KG1 (cell line): ENCODE results near the gene CACNG4.
"Not testable (repeated sequence)": the region's sequence is repeated elsewhere in the genome, so short reads cannot be mapped to it uniquely, and the experiment has no call there.

Experiments
- DNase-seq: peaks from one replicate; lab custom pipeline; 2025; lab: John Stamatoyannopoulos, UW

CACNG4 gene

GRCh38 chr17:66964930-66965800 is 658 bp downstream of the CACNG4 start:
- DNase-seq, result no peak

- DNase-seq, result no peak
Observed at GRCh38 chr17:66965801-66966262, 1.3 kb downstream of the CACNG4 start.

GRCh38 chr17:66966298-66966697 is 1.8 kb downstream of the CACNG4 start:
- DNase-seq, result no peak

DNA sequence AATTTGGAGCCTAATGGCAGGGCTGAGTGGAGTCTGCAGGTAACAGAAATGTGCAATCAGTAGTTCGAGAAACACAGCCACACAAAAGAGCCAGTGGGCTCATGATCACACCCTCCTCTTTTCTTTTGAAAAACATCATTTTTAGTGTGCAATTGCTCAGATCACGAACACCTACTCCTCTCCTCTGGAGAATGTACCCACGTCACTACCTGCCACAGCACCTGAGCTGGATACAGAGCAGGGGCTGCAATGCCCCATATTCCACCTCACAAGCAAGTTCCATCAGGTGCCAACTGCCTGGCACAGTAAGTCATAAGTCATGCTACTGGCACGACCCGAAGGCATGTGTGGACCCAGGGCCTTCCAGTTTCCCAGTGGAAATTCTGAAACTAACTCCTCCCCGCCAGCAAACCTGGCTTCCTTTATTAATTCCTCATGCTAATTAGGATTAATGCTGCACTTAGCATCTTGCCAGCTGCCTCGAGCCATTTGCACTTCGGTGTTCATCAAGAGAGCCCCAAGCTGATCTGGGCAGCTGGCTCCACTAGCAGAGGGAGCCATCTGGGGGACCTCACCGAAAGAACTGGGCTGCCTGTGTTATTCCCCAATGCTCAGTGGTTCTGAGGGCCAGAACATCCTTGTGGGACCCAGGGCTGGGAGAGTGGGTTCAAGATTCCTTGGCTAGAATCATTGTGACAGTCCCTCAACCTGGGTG is 2.4 kb downstream of the CACNG4 start:
- DNase-seq, result no peak

DNA sequence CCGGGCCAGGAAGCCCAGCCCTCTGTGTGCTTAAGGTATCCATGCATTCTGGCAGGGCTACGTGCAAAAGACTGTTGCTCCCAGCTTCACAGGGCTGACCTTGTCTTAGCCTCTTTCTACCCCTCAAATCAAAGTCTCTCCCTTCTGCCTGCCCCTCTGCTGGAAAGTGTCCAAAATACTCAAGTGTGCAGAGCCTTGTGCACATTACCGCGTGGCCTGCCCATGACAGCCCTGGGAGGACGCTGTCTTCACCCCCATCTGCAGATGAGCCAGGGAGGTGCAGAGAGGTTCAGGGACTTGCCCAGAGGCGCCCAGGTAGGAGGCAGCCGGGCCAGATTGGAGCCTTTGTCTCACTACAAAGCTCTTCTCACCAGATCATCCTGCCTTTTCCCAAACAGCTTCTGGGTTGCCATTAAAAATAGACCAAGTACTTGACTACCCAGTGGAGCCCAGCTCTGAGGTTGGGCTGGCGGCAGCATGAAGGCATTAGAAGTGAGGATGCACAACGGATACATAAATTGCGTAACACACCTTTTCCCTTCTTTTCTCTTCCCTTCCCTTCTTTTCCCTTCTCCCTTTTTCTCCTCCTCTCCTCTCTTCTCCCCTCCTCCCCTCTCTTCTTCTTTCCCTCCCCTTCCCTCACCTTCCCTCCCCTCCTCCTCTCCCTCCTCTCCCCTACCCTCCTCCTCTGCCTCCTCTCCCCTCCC is 3.5 kb downstream of the CACNG4 start:
- no peak for DNase-seq

- no peak for DNase-seq
Observed at GRCh38 chr17:66968916-66969315, 4.4 kb downstream of the CACNG4 start.

- no peak for DNase-seq
Observed at GRCh38 chr17:66970140-66970539, 5.6 kb downstream of the CACNG4 start.

DNA sequence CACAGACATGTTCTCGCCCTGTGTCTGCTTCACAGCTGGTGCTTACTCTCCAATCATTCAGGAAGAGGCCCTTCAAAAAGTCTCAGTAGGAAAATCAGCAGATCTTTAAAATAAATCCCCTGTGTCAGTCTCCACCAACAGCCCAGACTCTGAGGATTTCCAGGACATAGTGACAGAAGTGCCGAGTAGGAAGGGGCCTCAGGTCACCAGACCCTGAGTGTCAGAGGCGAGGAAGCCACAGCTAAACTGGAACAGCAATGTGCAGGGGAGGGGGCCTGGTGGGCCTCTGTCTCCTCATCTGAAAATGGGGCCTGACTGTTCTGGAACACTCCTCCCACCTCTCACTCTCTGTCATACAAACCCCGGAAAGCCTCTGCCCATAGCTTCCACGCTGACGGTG is 6.3 kb downstream of the CACNG4 start:
- DNase-seq, result no peak

GRCh38 chr17:66971264-66971663 is 6.8 kb downstream of the CACNG4 start:
- DNase-seq, result no peak

GRCh38 chr17:66971730-66972441 is 7.4 kb downstream of the CACNG4 start:
- DNase-seq, result no peak

DNA sequence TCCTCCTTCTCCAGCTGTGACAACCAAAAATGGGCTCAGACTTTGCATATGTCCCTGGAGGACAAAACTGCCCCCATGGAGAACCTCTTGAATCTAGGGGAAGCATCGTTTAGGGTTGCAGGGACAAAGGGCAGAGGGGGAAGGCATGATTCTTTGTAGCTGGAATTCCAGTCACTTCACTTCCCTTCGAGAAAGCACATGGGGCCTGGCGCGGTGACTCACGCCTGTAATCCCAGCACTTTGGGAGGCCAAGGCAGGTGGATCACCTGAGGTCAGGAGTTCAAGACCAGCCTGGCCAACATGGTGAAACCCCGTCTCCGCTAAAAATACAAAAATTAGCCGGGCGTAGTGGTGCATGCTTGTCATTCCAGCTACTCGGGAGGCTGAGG is 7.9 kb downstream of the CACNG4 start:
- not testable (repeated sequence) for DNase-seq

DNA sequence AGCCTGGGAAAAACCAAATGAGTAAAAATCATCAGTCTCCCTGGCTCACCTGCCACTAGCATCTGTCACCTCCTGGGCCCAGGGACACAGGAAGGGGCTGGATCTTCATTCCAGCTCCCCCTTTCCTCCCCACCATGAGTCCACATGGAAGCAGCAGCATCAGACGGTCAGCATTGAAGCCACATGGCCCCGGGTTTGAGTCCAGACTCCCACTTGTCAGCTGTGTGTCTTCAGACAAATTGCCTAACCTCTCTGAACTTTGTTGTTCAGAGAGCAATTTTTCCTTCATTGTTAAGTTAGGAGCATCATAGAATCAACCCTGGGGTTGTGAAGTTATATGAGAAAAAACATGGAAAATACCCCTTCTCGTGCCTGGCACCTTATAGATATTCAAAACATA is 10.7 kb downstream of the CACNG4 start:
- no peak for DNase-seq

DNA sequence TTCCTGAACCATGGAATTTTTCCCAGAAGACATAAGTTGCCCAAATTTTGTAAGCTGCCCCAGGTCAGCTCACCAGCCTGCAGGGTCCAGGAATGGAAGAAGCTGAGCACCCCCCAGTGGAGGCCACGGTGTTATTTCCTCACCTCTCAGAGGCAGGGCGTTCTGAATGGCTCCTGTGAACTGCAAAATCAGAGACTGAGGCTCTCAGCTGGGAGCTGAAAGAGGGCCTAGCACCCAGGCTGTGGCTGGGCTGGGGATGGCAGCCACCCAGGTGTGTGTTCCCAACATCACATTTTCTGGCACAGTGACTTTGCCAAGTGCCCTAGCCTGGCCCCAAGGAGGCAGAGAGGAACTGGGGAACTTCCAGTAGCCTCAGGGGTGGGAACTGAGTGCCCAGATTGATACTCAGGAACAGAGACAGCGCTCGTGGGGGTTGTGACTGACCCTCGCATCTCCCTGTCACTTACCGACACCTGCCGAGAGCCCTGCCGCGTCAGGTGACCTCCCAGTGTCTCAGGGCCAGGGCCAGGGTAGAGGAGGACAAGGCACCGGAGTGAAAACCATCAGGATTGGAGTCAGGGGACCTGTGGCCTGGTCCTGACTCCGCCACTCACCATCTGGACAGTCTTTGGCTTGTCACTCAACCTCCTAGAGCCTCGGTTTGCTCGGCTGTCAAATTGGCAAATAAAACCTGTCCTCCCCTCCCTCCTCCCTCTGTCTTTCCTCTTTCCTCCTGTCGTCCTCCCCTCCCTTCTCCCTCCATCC is 11.3 kb downstream of the CACNG4 start:
- no peak for DNase-seq

DNA sequence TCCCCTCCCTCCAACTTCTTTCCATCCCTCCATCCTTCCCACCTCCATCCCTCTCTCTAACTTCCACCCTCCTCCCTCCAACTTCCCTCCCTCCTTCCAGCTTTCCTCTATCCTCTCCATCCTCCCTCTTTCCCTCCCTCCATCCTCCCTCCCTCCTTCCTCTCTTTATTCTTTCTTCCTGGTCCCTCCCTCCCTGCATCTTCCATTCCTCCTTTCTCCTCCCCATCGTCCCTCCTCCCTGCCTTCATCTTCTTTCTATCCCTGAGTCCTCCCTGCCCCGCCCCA is 11.8 kb downstream of the CACNG4 start:
- no peak for DNase-seq

GRCh38 chr17:66976781-66977201 is 12.3 kb downstream of the CACNG4 start:
- DNase-seq, result no peak

DNA sequence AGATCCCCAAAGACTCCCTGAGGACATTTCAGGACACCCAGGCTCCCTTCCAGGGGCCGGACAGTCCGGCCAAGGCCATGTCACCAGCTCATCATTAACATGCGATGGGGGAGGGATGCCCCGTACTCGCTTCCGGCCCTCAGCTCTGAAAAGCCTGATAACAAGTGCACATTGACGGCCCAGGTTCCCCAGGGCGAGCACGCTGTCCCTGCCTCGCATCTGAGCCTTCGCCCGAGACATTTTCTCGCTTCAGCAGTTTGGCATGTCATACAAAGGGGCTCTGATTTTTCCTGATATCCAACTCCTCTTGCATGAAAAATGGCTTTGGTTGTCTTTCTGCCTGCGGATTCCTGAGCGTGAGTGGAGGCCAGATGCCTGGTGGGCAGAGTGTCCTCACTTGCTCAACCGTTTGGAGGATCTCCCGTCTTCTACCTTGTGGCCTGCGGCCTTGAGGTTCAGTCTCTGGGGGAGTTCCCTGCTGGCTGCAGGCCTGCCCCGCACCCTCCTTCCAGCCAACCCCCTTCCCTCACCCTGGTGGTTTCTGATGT is 14.1 kb downstream of the CACNG4 start:
- DNase-seq, result no peak

DNA sequence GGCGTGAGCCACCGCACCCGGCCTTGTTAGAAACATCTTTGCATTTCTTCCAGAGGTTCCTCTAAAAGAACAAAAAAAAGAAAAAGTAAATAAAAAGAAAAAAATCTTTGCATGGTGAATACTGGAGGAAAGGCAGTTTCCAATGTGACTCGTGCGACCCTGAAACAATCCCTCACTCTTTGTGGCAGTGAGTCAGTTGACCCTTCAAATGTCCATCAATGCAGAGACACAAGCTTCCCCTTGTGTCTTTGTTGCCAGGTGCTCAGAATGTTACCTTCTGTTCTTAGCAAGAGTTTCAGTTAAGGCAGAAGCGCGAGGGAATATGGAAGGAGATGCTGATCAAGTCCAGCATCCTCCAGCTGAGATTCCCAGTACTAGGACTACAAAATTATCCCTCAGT is 16.4 kb downstream of the CACNG4 start:
- no peak for DNase-seq

DNA sequence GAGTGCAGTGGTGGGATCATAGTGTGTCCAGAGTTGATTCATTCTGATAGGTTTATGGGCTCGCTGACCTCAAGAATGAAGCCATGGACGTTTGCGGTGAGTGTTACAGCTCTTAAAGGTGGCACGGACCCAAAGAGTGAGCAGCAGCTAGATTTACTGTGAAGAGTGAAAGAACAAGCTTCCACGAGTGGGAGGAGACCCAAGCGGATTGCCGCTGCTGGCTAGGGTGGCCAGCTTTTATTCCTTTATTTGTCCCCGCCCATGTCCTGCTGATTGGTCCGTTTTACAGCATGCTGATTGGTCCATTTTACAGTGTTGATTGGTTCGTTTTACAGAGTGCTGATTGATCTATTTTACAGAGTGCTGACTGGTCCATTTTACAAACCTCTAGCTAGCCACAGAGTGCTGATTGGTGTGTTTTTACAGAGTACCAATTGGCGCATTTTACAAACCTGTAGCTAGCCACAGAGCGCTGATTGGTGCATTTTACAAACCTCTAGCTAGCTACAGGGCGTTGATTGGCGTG is 17.5 kb downstream of the CACNG4 start:
- DNase-seq, result no peak

DNA sequence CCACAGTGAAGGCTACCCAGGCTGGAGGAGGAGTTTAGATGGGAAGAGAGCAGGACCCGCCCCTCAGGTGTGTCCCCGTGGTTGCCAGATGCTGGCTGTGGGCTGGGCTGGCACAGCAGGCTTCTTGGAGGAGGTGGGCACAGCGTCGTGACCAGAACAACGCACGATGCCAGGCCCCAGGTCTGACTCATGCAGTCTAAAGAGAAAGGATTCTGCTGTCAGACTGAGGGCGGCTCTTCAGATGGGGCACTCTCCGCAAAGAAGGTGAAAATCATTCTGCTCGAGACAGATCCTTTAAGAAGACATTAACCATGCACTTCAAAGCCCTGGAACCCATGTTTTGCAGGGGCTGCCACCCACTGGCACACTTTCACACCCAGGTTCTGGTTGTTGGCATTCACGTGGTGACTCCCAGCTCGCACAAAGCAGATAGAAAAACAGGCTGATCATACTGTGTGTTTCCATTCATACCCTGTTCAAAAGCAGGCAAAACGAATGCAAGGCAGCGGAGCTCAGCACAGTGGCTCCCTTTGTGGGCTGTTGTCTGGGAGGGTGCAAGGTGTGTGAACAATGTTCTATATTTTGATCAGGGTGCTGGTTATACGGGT is 19.0 kb downstream of the CACNG4 start:
- no peak for DNase-seq

GRCh38 chr17:66984730-66985129 is 20.2 kb downstream of the CACNG4 start:
- no peak for DNase-seq
